Endothelial cell of umbilical vein (primary cell): ENCODE results near the gene NHSL2. TPM values are rescaled to one million over a fixed set of nuclear protein-coding genes. Genes with fewer than 3 reads are reported as not detected.

Experiments used
- BruUV-seq: library from RNA; stranded (reverse); fragments of 400-500 nt; replicated peaks from 2 replicates; lab custom pipeline; 2021; lab: Mats Ljungman, UMichigan
- CTCF ChIA-PET: fragments of 300-600, 350-600 bp; sonication (Branson Sonifier 250); formaldehyde crosslinking; loops from one replicate; lab custom pipeline; 2021; ENCODE audit warnings: antibody characterized with exemption, inconsistent platforms; lab: Charles Lee
- POLR2A ChIA-PET: fragments of 300-600, 350-600 bp; sonication (Branson Sonifier 250); formaldehyde crosslinking; loops from one replicate; lab custom pipeline; 2021; ENCODE audit warnings: antibody characterized with exemption, inconsistent platforms; lab: Charles Lee
- DNase-seq: peaks from one replicate; pipeline ENCODE4 v3.0.0-alpha.2; 2011; ENCODE audit warnings: low read depth, low spot score
- FAIRE-seq: peaks from 2 replicates; lab custom pipeline; 2011; peaks lifted over from hg19 to GRCh38; lab: Jason Lieb, UNC
- H2AFZ ChIP-seq: 2 replicates; pipeline ENCODE4 v1.6.0; 2012; ENCODE audit warnings: low read depth, low read length, control low read depth, inconsistent platforms
- H3K27ac ChIP-seq: 2 replicates; pipeline ENCODE4 v1.5.1; 2011; ENCODE audit warnings: low read depth, mild to moderate bottlenecking, control low read depth, low read length, moderate library complexity; ENCODE audit not compliant: insufficient read depth
- H3K27me3 ChIP-seq, 2 experiments: 2 replicates each; pipeline versions ENCODE4 v1.6.0 to v1.6.1; 2011; ENCODE audit warnings: low read length in 2 of 2, mixed read lengths in 1 of 2; ENCODE audit not compliant: control insufficient read depth in 2 of 2, insufficient read depth in 2 of 2
- H3K36me3 ChIP-seq, 2 experiments: 2 replicates in 1 of 2; 3 replicates in 1 of 2; pipeline ENCODE4 v1.5.1; 2011; ENCODE audit warnings: low read length in 2 of 2, mild to moderate bottlenecking in 1 of 2, moderate library complexity in 1 of 2; ENCODE audit not compliant: control insufficient read depth in 2 of 2, insufficient read depth in 2 of 2; ENCODE audit errors: extremely low read depth in 1 of 2
- H3K4me1 ChIP-seq: 3 replicates; pipeline ENCODE4 v1.5.1; 2011; ENCODE audit warnings: mild to moderate bottlenecking, low read length; ENCODE audit not compliant: control insufficient read depth, insufficient read depth; ENCODE audit errors: extremely low read depth
- H3K4me2 ChIP-seq: 2 replicates; pipeline ENCODE4 v1.6.1; 2011; ENCODE audit warnings: low read length, control low read depth, mixed read lengths; ENCODE audit not compliant: insufficient read depth
- H3K4me3 ChIP-seq, 3 experiments: fragments of 200-600 bp in 1 of 3; sonication (generic), shearing (Covaris generic) in 1 of 3; replicated peaks in 1 of 3; 2 replicates each; pipeline ENCODE4 v1.5.1; 2011 to 2016; ENCODE audit warnings: control low read depth in 3 of 3, low read length in 3 of 3, mild to moderate bottlenecking in 2 of 3, inconsistent platforms in 1 of 3, low read depth in 1 of 3, moderate library complexity in 1 of 3; ENCODE audit not compliant: insufficient read depth in 1 of 3
- H3K79me2 ChIP-seq: 2 replicates; pipeline ENCODE4 v1.6.0; 2012; ENCODE audit warnings: low read length, inconsistent platforms; ENCODE audit not compliant: control insufficient read depth, insufficient read depth
- H3K9ac ChIP-seq: replicated peaks from 2 replicates; pipeline ENCODE3; 2011; ENCODE audit warnings: low read length, control low read depth; ENCODE audit not compliant: insufficient read depth; ENCODE audit errors: extremely low read depth
- H3K9me1 ChIP-seq: replicated peaks from 3 replicates; pipeline ENCODE4 v1.6.0; 2011; ENCODE audit warnings: mild to moderate bottlenecking, low read length; ENCODE audit not compliant: control insufficient read depth, insufficient read depth; ENCODE audit errors: extremely low read depth
- H3K9me3 ChIP-seq: replicated peaks from 2 replicates; pipeline ENCODE4 v1.5.1; 2012; ENCODE audit warnings: low read length, inconsistent platforms; ENCODE audit not compliant: control insufficient read depth, insufficient read depth
- H4K20me1 ChIP-seq: replicated peaks from 2 replicates; pipeline ENCODE3; 2011; ENCODE audit warnings: mild to moderate bottlenecking, low read length; ENCODE audit not compliant: control insufficient read depth, insufficient read depth; ENCODE audit errors: extremely low read depth
- FOS ChIP-seq: IDR thresholded peaks from 2 replicates; pipeline ENCODE4 v1.6.1; 2011; ENCODE audit warnings: mild to moderate bottlenecking, low read length, moderate library complexity, borderline replicate concordance; ENCODE audit not compliant: insufficient read depth
- GATA2 ChIP-seq: IDR thresholded peaks from 2 replicates; pipeline ENCODE4 v1.7.0; 2011; ENCODE audit warnings: low read depth, mild to moderate bottlenecking, moderate library complexity, mixed read lengths, low read length; ENCODE audit not compliant: insufficient read length, insufficient read depth
- JUN ChIP-seq: IDR thresholded peaks from 2 replicates; pipeline ENCODE4 v1.6.1; 2011; ENCODE audit warnings: borderline replicate concordance, low read depth; ENCODE audit not compliant: insufficient read length, insufficient read depth
- MYC ChIP-seq: IDR thresholded peaks from one replicate; pipeline ENCODE4 v1.6.1; 2011; ENCODE audit warnings: mild to moderate bottlenecking, low read depth, low read length
- dilution Hi-C: fragments of 300-500 bp; cut with MboI; formaldehyde crosslinking; loops from one replicate; pipeline ENCODE4 v1.15.0; 2019; ENCODE audit warnings: low sequenced_read_pairs; ENCODE audit not compliant: extremely low pct_ligation_motif_present
- intact Hi-C: fragments of 100-400 bp; cut with micrococcal nuclease; formaldehyde crosslinking; loops from one replicate; pipeline ENCODE4 v1.10.0; 2022
- polyA plus RNA-seq, 4 experiments: library from polyadenylated mRNA; depleted of rRNA in 3 of 4; stranded (reverse) in 3 of 4; unstranded in 1 of 4; fragments of >200 nt; gene quantifications; 2 replicates each; pipeline versions ENCODE4 v1.2.1 to v1.2.3, GENCODE V29; 2011 to 2012; ENCODE audit warnings: missing spikeins in 1 of 4
- total RNA-seq: library from RNA; stranded (reverse); gene quantifications from 2 replicates; pipeline ENCODE4 v1.2.3, GENCODE V29; 2021
- TF ChIP-seq, protein P1 (sequence below), 2 donors: IDR thresholded peaks; 1 replicate in 1 of 2; 2 replicates in 1 of 2; pipeline ENCODE4 v1.5.1; 2011; ENCODE audit warnings: low read length in 2 of 2, mild to moderate bottlenecking in 2 of 2, moderate library complexity in 2 of 2, control low read depth in 1 of 2, inconsistent platforms in 1 of 2, low read depth in 1 of 2; ENCODE audit not compliant: insufficient read depth in 1 of 2; ENCODE audit errors: extremely low read depth in 1 of 2

Gene NHSL2
- total and polyA plus RNA-seq, 2 donors (not counting 3 experiments of a cell fraction or from before 2014, with no cell fraction given), result 23.5 to 49.9 TPM

DNA sequence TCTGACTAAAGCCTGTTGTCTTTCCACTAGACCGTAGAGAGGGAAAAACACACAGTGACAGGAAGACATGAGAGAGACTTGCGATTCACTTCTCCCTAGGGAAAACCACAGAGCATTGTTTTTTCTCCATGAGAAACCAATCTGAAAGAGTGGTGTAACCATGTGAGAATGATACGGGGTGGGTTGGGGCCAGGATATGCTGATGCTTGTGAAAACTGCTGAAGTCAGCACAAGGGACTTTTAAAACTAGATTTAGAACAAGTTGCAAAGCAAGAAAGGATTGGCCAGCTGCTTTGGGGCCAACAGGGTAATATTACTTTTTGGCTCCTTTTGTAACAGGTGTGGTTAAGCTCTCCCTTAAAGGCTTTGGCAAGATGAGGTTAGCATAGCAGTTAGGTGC, 66.1 kb downstream of the NHSL2 start:
- FAIRE-seq, result no peak

DNA sequence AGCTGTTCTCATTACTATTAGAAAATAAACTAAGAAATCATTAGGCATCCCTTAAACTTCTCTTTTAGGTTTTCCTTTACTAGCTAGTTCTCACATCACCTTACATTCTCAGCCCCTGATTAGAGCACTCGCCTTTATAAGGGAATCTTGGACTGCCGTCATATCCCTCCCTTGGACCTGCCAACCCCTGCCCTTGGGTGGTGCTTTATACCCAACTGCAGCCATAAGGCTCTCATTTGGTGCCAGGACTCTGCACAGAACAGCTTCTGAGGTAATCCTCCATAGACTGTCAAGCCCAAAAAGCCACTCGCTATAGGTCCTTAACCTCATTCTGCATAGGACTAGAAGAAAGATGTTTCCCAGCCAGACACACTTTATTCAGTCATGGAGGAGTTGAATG, 67.5 kb downstream of the NHSL2 start:
- Histone ChIP-seq H2AFZ (no peak overlapping the region), H3K27me3 (peaks cover 2 to 4% of the 10 kb centered on the region in 2 experiments), H3K4me2 (no peak overlapping the region), H3K9me1 (no peaks in the 10 kb centered on the region), H3K4me3 (no peak overlapping the region), H3K36me3 (no peaks in the 10 kb centered on the region), H3K4me1 (no peaks in the 10 kb centered on the region), H3K27ac (no peak overlapping the region), H3K9ac (no peak overlapping the region), H3K9me3 (no peaks in the 10 kb centered on the region), H3K79me2 (no peaks in the 10 kb centered on the region), H4K20me1 (no peaks in the 10 kb centered on the region)
- FAIRE-seq (no peak), DNase-seq (no peak)
- CTCF ChIA-PET, result no interaction called here
- intact Hi-C loops, result no loop called here
- TF ChIP-seq JUN (no peak), MYC (no peak), FOS (no peak)
- TF ChIP-seq, protein P1, sequence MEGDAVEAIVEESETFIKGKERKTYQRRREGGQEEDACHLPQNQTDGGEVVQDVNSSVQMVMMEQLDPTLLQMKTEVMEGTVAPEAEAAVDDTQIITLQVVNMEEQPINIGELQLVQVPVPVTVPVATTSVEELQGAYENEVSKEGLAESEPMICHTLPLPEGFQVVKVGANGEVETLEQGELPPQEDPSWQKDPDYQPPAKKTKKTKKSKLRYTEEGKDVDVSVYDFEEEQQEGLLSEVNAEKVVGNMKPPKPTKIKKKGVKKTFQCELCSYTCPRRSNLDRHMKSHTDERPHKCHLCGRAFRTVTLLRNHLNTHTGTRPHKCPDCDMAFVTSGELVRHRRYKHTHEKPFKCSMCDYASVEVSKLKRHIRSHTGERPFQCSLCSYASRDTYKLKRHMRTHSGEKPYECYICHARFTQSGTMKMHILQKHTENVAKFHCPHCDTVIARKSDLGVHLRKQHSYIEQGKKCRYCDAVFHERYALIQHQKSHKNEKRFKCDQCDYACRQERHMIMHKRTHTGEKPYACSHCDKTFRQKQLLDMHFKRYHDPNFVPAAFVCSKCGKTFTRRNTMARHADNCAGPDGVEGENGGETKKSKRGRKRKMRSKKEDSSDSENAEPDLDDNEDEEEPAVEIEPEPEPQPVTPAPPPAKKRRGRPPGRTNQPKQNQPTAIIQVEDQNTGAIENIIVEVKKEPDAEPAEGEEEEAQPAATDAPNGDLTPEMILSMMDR (IDR thresholded peaks at IDR 0.05; ENCODE audit: extremely low read depth in 1 of 2, insufficient read depth in 1 of 2, low read depth in 1 of 2, low read length in 2 of 2), result no peak
- POLR2A ChIA-PET, result no interaction called here
- dilution Hi-C loops, result no loop called here
- no TSS peak for BruUV-seq

More for the DNA sequence above, 66.1 kb downstream of the NHSL2 start:
- no TSS peak for BruUV-seq
- dilution Hi-C loops (no loop called here), intact Hi-C loops (no loop called here)
- Histone ChIP-seq H2AFZ (no peak overlapping the region), H4K20me1 (no peaks in the 10 kb centered on the region), H3K4me2 (no peak overlapping the region), H3K79me2 (no peaks in the 10 kb centered on the region), H3K4me1 (no peaks in the 10 kb centered on the region), H3K9me1 (no peaks in the 10 kb centered on the region), H3K27me3 (peaks cover 2% of the 10 kb centered on the region in 2 experiments), H3K9ac (no peak overlapping the region), H3K4me3 (no peak overlapping the region), H3K9me3 (no peaks in the 10 kb centered on the region), H3K27ac (no peak overlapping the region), H3K36me3 (no peaks in the 10 kb centered on the region)
- DNase-seq, result no peak
- POLR2A ChIA-PET, result no interaction called here
- TF ChIP-seq JUN (no peak), GATA2 (no peak)
- CTCF ChIA-PET, result interaction anchor here (0.6 kb wide), 1 partner anchor 563 kb away, joined by 4 read pairs; no protein-coding TSS in a partner anchor
